ENCODE measurements around the gene GOLT1A.
A peak's percentile ranks its signal among the peaks of the same experiment; 100 is the strongest.

Gene GOLT1A

GRCh38 chr1:204192589-204193352, 21.0 kb downstream of the GOLT1A start:
- DNase-seq (ENCODE audit: low read depth, low spot score) = no peak

GRCh38 chr1:204192046-204192445, 21.7 kb downstream of the GOLT1A start:
- DNase-seq (ENCODE audit: low read depth, low spot score) = no peak

GRCh38 chr1:204191456-204191855, 22.3 kb downstream of the GOLT1A start:
- DNase-seq (ENCODE audit: low read depth, low spot score) = no peak

- DNase-seq (ENCODE audit: low read depth, low spot score) = no peak
These were observed 23.3 kb downstream of the GOLT1A start for GRCh38 chr1:204190212-204191211.

- no peak for DNase-seq (ENCODE audit: low read depth, low spot score)
These were observed 24.7 kb downstream of the GOLT1A start for GRCh38 chr1:204188959-204189639.

- DNase-seq (ENCODE audit: low read depth, low spot score) = no peak
These were observed 27.2 kb downstream of the GOLT1A start for GRCh38 chr1:204186597-204186996.

- no peak for DNase-seq (ENCODE audit: low read depth, low spot score)
These were observed 32.7 kb downstream of the GOLT1A start for GRCh38 chr1:204181116-204181515.

GRCh38 chr1:204180133-204180532, 33.7 kb downstream of the GOLT1A start:
- DNase-seq (ENCODE audit: low read depth, low spot score) = no peak

- DNase-seq (ENCODE audit: low read depth, low spot score) = no peak
These were observed 35.1 kb downstream of the GOLT1A start for GRCh38 chr1:204178487-204179281.

- DNase-seq (ENCODE audit: low read depth, low spot score) = no peak
These were observed 36.7 kb downstream of the GOLT1A start for GRCh38 chr1:204177133-204177532.

GRCh38 chr1:204176049-204176448, 37.7 kb downstream of the GOLT1A start:
- DNase-seq (ENCODE audit: low read depth, low spot score) = no peak

- DNase-seq (ENCODE audit: low read depth, low spot score) = no peak
These were observed 38.8 kb downstream of the GOLT1A start for GRCh38 chr1:204174958-204175357.

- DNase-seq (ENCODE audit: low read depth, low spot score) = no peak
These were observed 41.3 kb downstream of the GOLT1A start for GRCh38 chr1:204172404-204173029.

GRCh38 chr1:204171751-204172178, 42.0 kb downstream of the GOLT1A start:
- no peak for DNase-seq (ENCODE audit: low read depth, low spot score)

- DNase-seq (ENCODE audit: low read depth, low spot score) = no peak
These were observed 43.2 kb downstream of the GOLT1A start for GRCh38 chr1:204170494-204171155.

- no peak for DNase-seq (ENCODE audit: low read depth, low spot score)
These were observed 43.9 kb downstream of the GOLT1A start for GRCh38 chr1:204169858-204170257.

GRCh38 chr1:204167730-204168129, 46.1 kb downstream of the GOLT1A start:
- no peak for DNase-seq (ENCODE audit: low read depth, low spot score)

GRCh38 chr1:204166219-204166618, 47.6 kb downstream of the GOLT1A start, which contains the start of gene REN:
REN (minus strand) TSS chr1:204166337; CDS start chr1:204166293, 44 bp downstream.
- no peak for DNase-seq (ENCODE audit: low read depth, low spot score)

- peak; percentile 23 for DNase-seq (ENCODE audit: low read depth, low spot score)
These were observed 51.2 kb downstream of the GOLT1A start for GRCh38 chr1:204162494-204163074.

Data from iPS DF 19.7 (cell line).